RPMI8226 (cell line): ENCODE measurements around the gene SLC39A5.
"Not testable (repeated sequence)": the region's sequence is repeated elsewhere in the genome, so short reads cannot be mapped to it uniquely, and the experiment has no call there.

Experiments
- DNase-seq: peaks from one replicate; pipeline ENCODE4 v3.0.0-alpha.2; 2015

SLC39A5 gene

DNA sequence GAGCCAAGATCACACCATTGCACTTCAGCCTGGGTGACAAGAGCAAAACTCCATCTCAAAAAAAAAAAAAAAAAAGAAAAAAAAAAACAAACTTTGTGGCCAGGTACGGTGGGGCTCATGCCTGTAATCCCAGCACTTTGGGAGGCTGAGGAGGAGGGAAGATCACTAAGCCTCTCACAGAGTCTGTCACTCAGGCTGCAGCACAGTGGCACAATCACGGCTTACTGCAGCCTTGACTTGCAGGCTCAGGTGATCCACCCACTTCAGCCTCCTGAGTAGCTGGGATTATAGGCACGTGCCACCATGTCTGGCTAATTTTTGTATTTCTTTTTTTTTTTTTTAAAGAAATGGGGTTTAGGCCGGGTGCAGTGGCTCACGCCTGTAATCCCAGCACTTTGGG lies 54.4 kb downstream of the SLC39A5 start:
- DNase-seq, result not testable (repeated sequence)

DNA sequence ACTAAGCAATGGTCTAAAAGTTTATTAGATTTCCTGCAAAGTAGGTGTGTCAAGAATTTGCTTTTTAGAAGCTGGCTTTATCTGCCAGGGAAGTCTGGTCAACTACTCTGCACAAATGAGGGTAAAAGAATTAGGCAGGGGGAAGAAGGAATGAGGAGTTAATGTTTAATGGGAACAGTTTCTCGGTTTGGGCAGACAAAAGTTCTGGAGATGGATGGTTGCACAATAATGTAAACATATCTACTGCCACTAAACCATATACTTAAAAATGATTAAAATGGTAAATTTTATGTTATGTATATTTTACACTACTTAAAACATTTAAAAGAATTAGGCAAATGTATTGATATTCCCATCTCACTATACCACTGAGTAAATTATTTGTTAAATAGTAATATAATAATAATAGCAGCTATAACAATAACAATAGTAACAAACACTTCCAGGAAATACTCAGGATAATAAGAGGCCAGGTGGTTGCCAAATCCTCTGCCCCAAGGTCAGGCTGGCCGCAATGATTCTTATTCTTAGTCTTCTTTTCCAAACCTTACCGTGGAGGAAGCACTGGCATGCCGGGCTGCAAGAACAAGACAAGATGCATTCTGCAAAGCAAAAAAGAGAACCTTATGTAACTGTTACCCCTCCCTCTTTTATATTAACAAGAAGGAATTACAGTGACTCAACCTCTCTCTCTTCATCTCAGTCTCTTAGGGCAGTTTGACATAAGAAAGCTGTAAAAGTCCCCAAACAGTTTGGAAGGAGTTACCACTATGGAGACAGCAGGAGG lies 56.4 kb downstream of the SLC39A5 start:
- DNase-seq, result no peak
